GM12878 (cell line): Measurements from ENCODE around the gene CTDP1. TPM values are rescaled to one million over a fixed set of nuclear protein-coding genes. Genes with fewer than 3 reads are reported as not detected.

Experiments
- ATAC-seq: fragments of 200-7000 bp; cut with Tn5 transposase; 3 replicates; pipeline ENCODE4 v1.9.1; 2020; ENCODE audit warnings: mild to moderate bottlenecking, moderate library complexity
- BruUV-seq: library from RNA; stranded (reverse); fragments of 400-500 nt; replicated peaks from 2 replicates; lab custom pipeline; 2021; lab: Mats Ljungman, UMichigan
- CTCF ChIA-PET: fragments of 300-600 bp; sonication (Branson Sonifier 250); formaldehyde crosslinking; extraction: SDS; loops from one replicate; lab custom pipeline; 2021; ENCODE audit warnings: inconsistent platforms; lab: Yijun Ruan, JAX
- POLR2A ChIA-PET: fragments of 350-600 bp; formaldehyde crosslinking; extraction: SDS; loops from one replicate; lab custom pipeline; 2021; ENCODE audit warnings: inconsistent platforms; lab: Charles Lee
- RAD21 ChIA-PET: fragments of 300-600 bp; sonication (Branson Sonifier 250); formaldehyde crosslinking; loops from one replicate; lab custom pipeline; 2023; ENCODE audit warnings: antibody characterized with exemption; ENCODE audit not compliant: unreplicated experiment; lab: Charles Lee
- SMC1A ChIA-PET: fragments of 300-600 bp; sonication (Branson Sonifier 250); formaldehyde crosslinking; loops from one replicate; lab custom pipeline; 2023; ENCODE audit not compliant: unreplicated experiment, uncharacterized antibody; lab: Charles Lee
- DNase-seq: peaks from one replicate; pipeline ENCODE4 v3.0.0-alpha.2; 2011; ENCODE audit warnings: low read depth, low spot score
- FAIRE-seq: peaks from 3 replicates; lab custom pipeline; 2011; peaks lifted over from hg19 to GRCh38; lab: Jason Lieb, UNC
- H2AFZ ChIP-seq: 2 replicates; pipeline ENCODE4 v1.6.0; 2011; ENCODE audit warnings: low read depth, low read length, control low read depth; ENCODE audit not compliant: control insufficient read depth
- H3K27ac ChIP-seq: 2 replicates; pipeline ENCODE4 v1.5.1; 2011; ENCODE audit warnings: control low read depth; ENCODE audit not compliant: control insufficient read depth, insufficient read depth
- H3K27me3 ChIP-seq, 2 experiments: replicated peaks in 1 of 2; 2 replicates each; pipeline versions ENCODE4 v1.6.0 to v1.6.1; 2011; ENCODE audit warnings: low read length in 1 of 2; ENCODE audit not compliant: control insufficient read depth in 2 of 2, insufficient read depth in 2 of 2
- H3K36me3 ChIP-seq, 2 experiments: 2 replicates each; pipeline ENCODE4 v1.5.1; 2011; ENCODE audit warnings: low read length in 1 of 2; ENCODE audit not compliant: control insufficient read depth in 2 of 2, insufficient read depth in 2 of 2
- H3K4me1 ChIP-seq: 2 replicates; pipeline ENCODE4 v1.6.1; 2011; ENCODE audit warnings: mild to moderate bottlenecking, low read length, moderate library complexity, mixed read lengths; ENCODE audit not compliant: control insufficient read depth, insufficient read depth
- H3K4me2 ChIP-seq: 2 replicates; pipeline ENCODE4 v1.6.0; 2011; ENCODE audit warnings: control low read depth; ENCODE audit not compliant: control insufficient read depth, insufficient read depth
- H3K4me3 ChIP-seq: fragments of 200-600 bp; sonication (generic); 2 replicates; pipeline ENCODE4 v1.5.1; 2016
- H3K79me2 ChIP-seq: 2 replicates; pipeline ENCODE4 v1.6.0; 2011; ENCODE audit warnings: low read length; ENCODE audit not compliant: control insufficient read depth, insufficient read depth
- H3K9ac ChIP-seq: 2 replicates; pipeline ENCODE4 v1.8.0; 2011; ENCODE audit warnings: low read length, control low read depth, mixed read lengths; ENCODE audit not compliant: control insufficient read depth, insufficient read depth
- H3K9me3 ChIP-seq: replicated peaks from 3 replicates; pipeline ENCODE4 v1.5.1; 2011; ENCODE audit warnings: mild to moderate bottlenecking, low read length; ENCODE audit not compliant: control insufficient read depth, insufficient read depth
- H4K20me1 ChIP-seq: 2 replicates; pipeline ENCODE4 v1.6.0; 2011; ENCODE audit not compliant: control insufficient read depth, insufficient read depth
- CREM ChIP-seq: IDR thresholded peaks from 2 replicates; pipeline ENCODE4 v1.6.1; 2014; ENCODE audit warnings: antibody characterized with exemption, low read depth
- E2F8 ChIP-seq: fragments of 450-650 bp; IDR thresholded peaks from 2 replicates; pipeline ENCODE4 v1.6.1; 2018; ENCODE audit warnings: mild to moderate bottlenecking, low read depth, moderate library complexity; ENCODE audit not compliant: partially characterized antibody
- FOXK2 ChIP-seq: fragments of 450-650 bp; IDR thresholded peaks from 2 replicates; pipeline ENCODE4 v1.6.1; 2017; ENCODE audit warnings: mild to moderate bottlenecking, moderate library complexity
- HDAC6 ChIP-seq: fragments of 200-600 bp; sonication (generic); IDR thresholded peaks from one replicate; pipeline ENCODE4 v1.8.0; 2017; ENCODE audit warnings: antibody characterized with exemption; ENCODE audit not compliant: unreplicated experiment
- MTA2 ChIP-seq: fragments of 450-650 bp; IDR thresholded peaks from 2 replicates; pipeline ENCODE4 v1.6.1; 2016; ENCODE audit warnings: low read depth, mild to moderate bottlenecking, moderate library complexity
- NFYA ChIP-seq: IDR thresholded peaks from 2 replicates; pipeline ENCODE4 v1.6.1; 2011; ENCODE audit warnings: low read depth, mild to moderate bottlenecking, low read length, improper control_type of control experiment, borderline replicate concordance
- PML ChIP-seq: IDR thresholded peaks from 2 replicates; pipeline ENCODE4 v1.6.1; 2012; ENCODE audit warnings: low read length, inconsistent platforms
- RELA ChIP-seq: fragments of 450-650 bp; IDR thresholded peaks from 2 replicates; pipeline ENCODE4 v1.8.0; 2014; ENCODE audit warnings: borderline replicate concordance; ENCODE audit not compliant: partially characterized antibody
- USF1 ChIP-seq: IDR thresholded peaks from 2 replicates; pipeline ENCODE4 v1.6.1; 2011; ENCODE audit warnings: borderline replicate concordance, low read depth, mild to moderate bottlenecking, moderate library complexity, mixed read lengths, low read length; ENCODE audit not compliant: insufficient read depth; ENCODE audit errors: extremely low read length
- WGBS: methylation state at CpG from one replicate; pipeline ENCODE4 v1.1.6; 2016; ENCODE audit warnings: low lambda C conversion rate; ENCODE audit not compliant: insufficient replicate concordance, insufficient coverage; ENCODE audit errors: missing lambda C conversion rate; 5-methylcytosine and 5-hydroxymethylcytosine counted together
- in situ Hi-C: fragments of 300-500 bp; cut with MboI; formaldehyde crosslinking; loops from 9 replicates; pipeline ENCODE4 v1.14.3; 2018; ENCODE audit warnings: mixed read lengths
- intact Hi-C: fragments of 100-400 bp; cut with micrococcal nuclease; formaldehyde crosslinking; loops from one replicate; pipeline ENCODE4 v1.14.2; 2022; ENCODE audit not compliant: unreplicated experiment
- polyA plus RNA-seq, 11 experiments: library from polyadenylated mRNA; depleted of rRNA in 4 of 11; unstranded in 6 of 11; stranded (reverse) in 5 of 11; fragments of >200 nt; fragmentation: Nextera tagmentation in 4 of 11; fragmentation: Illumina TruSeq in 1 of 11; extraction: Ambion mirVana in 4 of 11; extraction: Trizol in 1 of 11; gene quantifications; 1 replicate in 1 of 11; 2 replicates in 10 of 11; pipeline versions ENCODE4 v1.2.1 to v1.2.3, GENCODE V29; 2011 to 2016; ENCODE audit warnings: inconsistent platforms in 2 of 11, missing spikeins in 2 of 11, low read depth in 1 of 11
- total RNA-seq, 4 experiments: library from RNA; depleted of rRNA in 3 of 4; stranded (reverse); fragments of >200 nt in 3 of 4; fragmentation: Illumina TruSeq in 1 of 4; extraction: Trizol in 1 of 4; gene quantifications; 2 replicates each; pipeline versions ENCODE4 v1.2.1 to v1.2.3, GENCODE V29; 2013 to 2021
- TF ChIP-seq, protein P1 (sequence below): fragments of 450-650 bp; IDR thresholded peaks from 2 replicates; pipeline ENCODE4 v1.6.1; 2016; ENCODE audit warnings: mild to moderate bottlenecking
- TF ChIP-seq, protein P2 (sequence below): fragments of 450-650 bp; formaldehyde crosslinking; IDR thresholded peaks from 2 replicates; pipeline ENCODE4 v1.4.0; 2020; ENCODE audit warnings: mild to moderate bottlenecking, moderate library complexity

The CTDP1 gene
- total and polyA plus RNA-seq, 10 of the 15 experiments (the other 5 are each of a cell fraction or from before 2014, with no cell fraction given), result 0.32 to 31.3 (median 8.8) TPM

GRCh38 chr18:79739440-79739778, 59.8 kb downstream of the CTDP1 start:
- SMC1A ChIA-PET, result no interaction called here
- Histone ChIP-seq H3K27me3 (no peaks in the 10 kb centered on the region), H3K79me2 (no peaks in the 10 kb centered on the region), H3K4me1 (no peaks in the 10 kb centered on the region), H4K20me1 (no peaks in the 10 kb centered on the region; the same call in 1 of the 2 replicates), H3K4me2 (no peak overlapping the region), H3K9ac (no peak overlapping the region), H3K36me3 (peaks cover 18 to 23% of the 10 kb centered on the region in 2 experiments; a peak in 3 of 4 replicates), H2AFZ (no peak overlapping the region), H3K4me3 (no peak overlapping the region)
- FAIRE-seq, result no peak
- no peak for ATAC-seq
- BruUV-seq, result no TSS peak
- RAD21 ChIA-PET, result no interaction called here
- in situ Hi-C loops, result no loop called here
- POLR2A ChIA-PET, result no interaction called here
- 99% methylated on average over 14 of the region's 15 CpGs for WGBS
- CTCF ChIA-PET, result no interaction called here
- intact Hi-C loops, result no loop called here
- DNase-seq, result no peak
- TF ChIP-seq, protein P1, sequence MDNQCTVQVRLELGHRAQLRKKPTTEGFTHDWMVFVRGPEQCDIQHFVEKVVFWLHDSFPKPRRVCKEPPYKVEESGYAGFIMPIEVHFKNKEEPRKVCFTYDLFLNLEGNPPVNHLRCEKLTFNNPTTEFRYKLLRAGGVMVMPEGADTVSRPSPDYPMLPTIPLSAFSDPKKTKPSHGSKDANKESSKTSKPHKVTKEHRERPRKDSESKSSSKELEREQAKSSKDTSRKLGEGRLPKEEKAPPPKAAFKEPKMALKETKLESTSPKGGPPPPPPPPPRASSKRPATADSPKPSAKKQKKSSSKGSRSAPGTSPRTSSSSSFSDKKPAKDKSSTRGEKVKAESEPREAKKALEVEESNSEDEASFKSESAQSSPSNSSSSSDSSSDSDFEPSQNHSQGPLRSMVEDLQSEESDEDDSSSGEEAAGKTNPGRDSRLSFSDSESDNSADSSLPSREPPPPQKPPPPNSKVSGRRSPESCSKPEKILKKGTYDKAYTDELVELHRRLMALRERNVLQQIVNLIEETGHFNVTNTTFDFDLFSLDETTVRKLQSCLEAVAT, result no peak
- no peak for TF ChIP-seq MTA2
- TF ChIP-seq PML, result no peak
- no peak for TF ChIP-seq FOXK2
- TF ChIP-seq HDAC6, result no peak
- TF ChIP-seq RELA, result no peak
- TF ChIP-seq NFYA, result no peak
- TF ChIP-seq CREM, result no peak
- TF ChIP-seq, protein P2, sequence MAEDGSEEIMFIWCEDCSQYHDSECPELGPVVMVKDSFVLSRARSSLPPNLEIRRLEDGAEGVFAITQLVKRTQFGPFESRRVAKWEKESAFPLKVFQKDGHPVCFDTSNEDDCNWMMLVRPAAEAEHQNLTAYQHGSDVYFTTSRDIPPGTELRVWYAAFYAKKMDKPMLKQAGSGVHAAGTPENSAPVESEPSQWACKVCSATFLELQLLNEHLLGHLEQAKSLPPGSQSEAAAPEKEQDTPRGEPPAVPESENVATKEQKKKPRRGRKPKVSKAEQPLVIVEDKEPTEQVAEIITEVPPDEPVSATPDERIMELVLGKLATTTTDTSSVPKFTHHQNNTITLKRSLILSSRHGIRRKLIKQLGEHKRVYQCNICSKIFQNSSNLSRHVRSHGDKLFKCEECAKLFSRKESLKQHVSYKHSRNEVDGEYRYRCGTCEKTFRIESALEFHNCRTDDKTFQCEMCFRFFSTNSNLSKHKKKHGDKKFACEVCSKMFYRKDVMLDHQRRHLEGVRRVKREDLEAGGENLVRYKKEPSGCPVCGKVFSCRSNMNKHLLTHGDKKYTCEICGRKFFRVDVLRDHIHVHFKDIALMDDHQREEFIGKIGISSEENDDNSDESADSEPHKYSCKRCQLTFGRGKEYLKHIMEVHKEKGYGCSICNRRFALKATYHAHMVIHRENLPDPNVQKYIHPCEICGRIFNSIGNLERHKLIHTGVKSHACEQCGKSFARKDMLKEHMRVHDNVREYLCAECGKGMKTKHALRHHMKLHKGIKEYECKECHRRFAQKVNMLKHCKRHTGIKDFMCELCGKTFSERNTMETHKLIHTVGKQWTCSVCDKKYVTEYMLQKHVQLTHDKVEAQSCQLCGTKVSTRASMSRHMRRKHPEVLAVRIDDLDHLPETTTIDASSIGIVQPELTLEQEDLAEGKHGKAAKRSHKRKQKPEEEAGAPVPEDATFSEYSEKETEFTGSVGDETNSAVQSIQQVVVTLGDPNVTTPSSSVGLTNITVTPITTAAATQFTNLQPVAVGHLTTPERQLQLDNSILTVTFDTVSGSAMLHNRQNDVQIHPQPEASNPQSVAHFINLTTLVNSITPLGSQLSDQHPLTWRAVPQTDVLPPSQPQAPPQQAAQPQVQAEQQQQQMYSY (CRISPR knock-in tag), result no peak
- no peak for TF ChIP-seq E2F8
- no peak for TF ChIP-seq USF1
- TF ChIP-seq, all 136 proteins: peak for 0
- Histone ChIP-seq H3K9me3 (no peaks in the 10 kb centered on the region), H3K27ac (no peak overlapping the region)
